GM12801 (cell line): ENCODE data around the gene SMARCA4.

ENCODE experiments used
- TF ChIP-seq, protein P1 (sequence below): IDR thresholded peaks from one replicate; pipeline ENCODE4 v1.5.1; 2011; ENCODE audit warnings: control low read depth; ENCODE audit not compliant: insufficient read length; ENCODE audit errors: extremely low read depth

SMARCA4 gene

DNA sequence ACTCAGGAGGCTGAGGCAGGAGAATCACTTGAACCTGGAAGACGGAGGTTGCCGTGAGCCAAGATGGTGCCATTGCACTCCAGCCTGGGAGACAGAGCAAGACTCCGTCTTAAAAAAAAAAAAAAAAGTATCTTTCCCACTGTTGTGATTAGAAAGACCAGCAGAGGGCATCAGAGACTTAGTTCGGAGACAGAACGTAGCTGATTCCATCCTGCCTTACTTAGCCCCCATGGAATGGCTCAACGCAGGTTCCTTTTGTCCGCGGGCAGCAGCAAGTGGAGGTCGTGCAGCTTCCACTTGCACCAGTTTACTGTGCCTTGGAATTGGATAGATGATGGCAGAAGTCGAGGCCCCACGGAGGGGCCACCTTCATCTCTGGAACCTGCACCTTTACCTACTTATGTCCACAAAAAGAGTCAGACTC lies 24.2 kb upstream of the SMARCA4 start:
- TF ChIP-seq, protein P1, sequence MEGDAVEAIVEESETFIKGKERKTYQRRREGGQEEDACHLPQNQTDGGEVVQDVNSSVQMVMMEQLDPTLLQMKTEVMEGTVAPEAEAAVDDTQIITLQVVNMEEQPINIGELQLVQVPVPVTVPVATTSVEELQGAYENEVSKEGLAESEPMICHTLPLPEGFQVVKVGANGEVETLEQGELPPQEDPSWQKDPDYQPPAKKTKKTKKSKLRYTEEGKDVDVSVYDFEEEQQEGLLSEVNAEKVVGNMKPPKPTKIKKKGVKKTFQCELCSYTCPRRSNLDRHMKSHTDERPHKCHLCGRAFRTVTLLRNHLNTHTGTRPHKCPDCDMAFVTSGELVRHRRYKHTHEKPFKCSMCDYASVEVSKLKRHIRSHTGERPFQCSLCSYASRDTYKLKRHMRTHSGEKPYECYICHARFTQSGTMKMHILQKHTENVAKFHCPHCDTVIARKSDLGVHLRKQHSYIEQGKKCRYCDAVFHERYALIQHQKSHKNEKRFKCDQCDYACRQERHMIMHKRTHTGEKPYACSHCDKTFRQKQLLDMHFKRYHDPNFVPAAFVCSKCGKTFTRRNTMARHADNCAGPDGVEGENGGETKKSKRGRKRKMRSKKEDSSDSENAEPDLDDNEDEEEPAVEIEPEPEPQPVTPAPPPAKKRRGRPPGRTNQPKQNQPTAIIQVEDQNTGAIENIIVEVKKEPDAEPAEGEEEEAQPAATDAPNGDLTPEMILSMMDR: no peak

DNA sequence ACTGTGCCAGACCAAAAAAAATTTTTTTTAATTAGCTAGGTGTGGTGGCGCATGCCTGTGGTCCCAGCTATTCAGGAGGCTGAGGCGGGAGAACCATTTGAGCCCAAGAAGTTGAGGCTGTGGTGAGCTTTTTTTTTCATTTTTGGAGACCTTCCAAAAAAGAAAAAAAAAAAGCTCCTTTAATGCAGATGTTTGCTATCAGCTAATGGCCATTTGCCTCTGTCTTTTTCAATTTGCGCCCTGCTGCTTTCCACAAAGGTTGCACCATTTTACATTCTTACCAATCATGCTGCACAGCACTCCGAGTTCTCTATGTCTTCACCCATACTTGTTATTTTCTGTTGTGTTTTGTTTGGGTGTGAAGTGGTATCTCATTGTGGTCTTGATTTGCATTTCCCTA lies 15.6 kb upstream of the SMARCA4 start:
- TF ChIP-seq, protein P1: no peak

DNA sequence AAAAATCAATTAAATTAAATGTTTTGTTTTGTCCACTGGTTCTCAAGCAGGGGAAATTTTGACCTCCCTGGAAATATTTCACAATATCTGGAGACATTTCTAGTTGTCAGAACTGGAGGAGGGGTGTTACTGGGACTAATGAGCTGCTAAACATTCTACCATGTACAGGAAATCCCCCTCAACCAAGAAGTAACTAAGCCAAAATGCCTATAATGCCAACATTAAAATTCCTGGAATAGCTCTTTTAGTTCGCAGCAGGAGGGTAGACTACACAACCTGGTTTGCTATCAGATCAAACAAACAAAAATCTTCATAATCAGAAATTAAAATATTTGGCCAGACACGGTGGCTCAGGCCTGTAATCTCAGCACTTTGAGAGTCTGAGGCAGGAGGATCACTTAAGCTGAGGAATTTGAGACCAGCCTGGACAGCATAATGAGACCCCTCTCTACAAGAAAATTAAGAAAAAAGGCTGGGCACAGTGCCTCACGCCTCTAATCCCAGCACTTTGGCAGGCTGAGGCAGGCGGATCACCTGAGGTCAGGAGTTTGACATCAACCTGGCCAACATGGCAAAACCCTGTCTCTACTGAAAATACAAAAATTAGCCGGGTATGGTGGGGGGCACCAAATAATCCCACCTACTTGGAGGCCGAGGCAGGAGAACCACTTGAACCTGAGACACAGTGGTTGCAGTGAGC lies 13.7 kb upstream of the SMARCA4 start:
- TF ChIP-seq, protein P1: no peak

DNA sequence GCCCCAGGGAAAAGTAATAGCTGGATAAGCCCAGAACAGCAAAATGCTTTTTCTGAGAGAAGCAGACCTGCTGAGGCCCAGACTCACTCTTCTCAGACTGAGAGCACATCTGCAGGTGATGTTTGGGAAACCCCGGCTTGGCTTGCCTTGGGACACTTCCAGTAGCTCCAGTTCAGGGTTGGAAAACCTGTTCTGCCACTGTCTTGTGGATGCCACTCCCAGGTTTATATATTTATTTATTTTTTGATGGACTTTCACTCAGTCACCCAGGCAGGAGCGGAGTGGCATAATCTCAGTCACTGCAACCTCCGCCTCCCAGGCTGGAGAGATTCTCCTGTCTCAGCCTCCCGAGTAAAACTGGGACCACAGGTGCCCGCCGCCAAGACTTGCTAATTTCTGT lies 8.0 kb upstream of the SMARCA4 start:
- TF ChIP-seq, protein P1: no peak

DNA sequence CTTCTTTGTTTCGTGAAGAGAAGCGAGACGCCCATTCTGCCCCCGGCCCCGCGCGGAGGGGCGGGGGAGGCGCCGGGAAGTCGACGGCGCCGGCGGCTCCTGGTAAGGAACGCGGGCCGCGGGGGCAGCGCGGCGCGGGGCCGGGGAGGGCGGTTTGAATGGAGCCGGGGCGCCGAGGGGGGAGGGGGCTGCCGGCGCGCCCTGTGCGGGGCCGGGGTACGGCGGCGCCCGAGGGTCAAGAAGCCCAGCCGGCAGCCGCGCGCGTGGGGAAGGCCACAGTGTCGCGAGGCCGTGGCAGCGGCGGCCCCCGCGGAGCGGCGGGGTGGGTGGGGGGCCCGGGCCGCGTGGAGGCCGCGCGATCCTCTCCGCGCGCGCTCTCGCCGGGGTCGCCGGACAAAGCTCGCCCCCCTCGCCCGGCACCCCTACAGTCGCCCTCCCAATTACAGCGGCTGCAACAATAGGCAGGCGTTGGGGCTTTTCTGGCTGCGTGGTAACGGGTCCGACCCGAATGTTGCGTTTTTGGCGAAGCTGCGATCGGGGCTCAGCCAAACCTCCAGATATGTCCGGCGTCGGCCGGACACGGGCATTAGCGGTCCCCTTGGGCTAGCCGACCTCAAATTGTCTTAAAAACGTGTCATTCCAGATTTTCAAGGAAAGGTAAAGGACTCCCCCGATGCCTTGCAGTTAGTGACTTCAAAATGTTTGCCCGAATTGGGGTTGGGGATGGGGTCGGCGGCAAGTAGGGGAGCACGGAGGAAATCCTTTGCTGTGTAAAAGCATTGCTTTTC lies 437 bp downstream of the SMARCA4 start:
- TF ChIP-seq, protein P1: no peak

DNA sequence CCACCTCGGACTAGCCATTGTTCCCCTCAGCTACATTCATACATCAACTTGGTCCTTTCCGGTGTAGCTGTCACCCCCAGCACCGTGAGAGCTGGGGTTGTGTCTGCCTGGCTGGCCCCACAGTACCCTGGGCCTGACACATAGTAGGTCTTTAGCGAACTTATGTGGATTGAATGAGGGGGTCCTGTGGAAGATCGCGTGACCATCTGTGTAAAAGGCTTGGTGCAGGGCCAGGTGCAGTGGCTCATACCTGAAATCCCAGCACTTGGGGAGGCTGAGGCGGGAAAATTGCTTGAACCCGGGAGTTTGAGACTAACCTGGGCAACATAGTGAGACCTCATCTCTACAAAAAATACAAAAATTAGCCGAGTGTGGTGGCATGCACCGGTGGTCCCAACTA lies 2.0 kb downstream of the SMARCA4 start:
- TF ChIP-seq, protein P1: no peak

DNA sequence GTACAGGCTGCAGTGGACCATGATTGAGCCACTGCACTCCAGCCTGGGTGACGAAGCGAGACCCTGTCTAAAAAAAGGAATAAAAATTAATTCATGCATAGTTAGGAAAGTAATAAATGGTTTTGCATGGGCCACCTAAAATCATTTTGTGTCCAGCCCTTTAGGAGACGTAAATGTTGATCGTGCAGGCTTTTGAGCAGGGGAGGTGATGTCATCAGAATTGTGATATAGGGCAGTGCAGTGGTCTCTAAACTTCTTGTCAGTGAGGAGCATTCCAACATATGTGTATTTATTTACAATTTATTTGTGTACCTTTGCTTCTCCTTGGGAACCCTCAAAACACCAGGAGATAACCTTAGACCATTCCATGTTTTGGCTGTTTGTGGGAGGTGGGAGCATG lies 3.0 kb downstream of the SMARCA4 start:
- TF ChIP-seq, protein P1: no peak
